Measurements from ENCODE around the gene GBF1. TPM values are rescaled to one million over a fixed set of nuclear protein-coding genes. Genes with fewer than 3 reads are reported as not detected.

GBF1 gene
- total RNA-seq, 1 experiment from 2014 or later = 23.7 TPM

DNA sequence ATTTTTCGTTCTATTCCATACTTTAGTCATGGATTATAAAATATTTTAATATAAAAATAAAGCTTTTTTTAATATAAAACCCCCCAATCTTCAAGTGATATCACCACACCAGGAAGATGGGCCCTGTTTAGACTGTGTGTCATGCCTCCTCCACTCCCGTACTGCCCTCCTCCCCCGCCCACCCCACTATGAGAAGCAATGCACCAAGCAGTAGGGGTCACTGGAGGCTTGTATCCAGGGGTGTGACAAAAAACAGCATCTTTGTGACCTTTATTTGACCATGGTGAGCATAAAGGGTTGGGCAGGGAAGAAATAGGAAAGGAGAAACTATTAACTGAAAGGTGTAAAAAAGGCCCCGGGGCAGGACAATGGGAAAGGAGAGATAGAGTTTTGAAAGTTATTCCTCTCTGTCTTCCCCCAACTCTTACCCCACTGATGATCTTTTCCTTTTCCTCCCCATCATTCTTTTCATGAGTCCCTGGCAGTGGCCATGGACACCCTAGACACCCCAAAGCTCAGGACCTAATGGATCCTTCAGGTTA, 7.5 kb upstream of the GBF1 start:
- H3K14ac ChIP-seq (ENCODE audit: insufficient read depth, low read length) = no peak overlapping the region
- H2BK12ac ChIP-seq (ENCODE audit: insufficient read length, low read depth, low read length) = no peak overlapping the region
- H3T11ph ChIP-seq (ENCODE audit: low read length) = no peak overlapping the region
- H4K8ac ChIP-seq (replicated peaks; ENCODE audit: insufficient read length, low read depth, low read length) = no peak overlapping the region
- H2BK15ac ChIP-seq (ENCODE audit: low read depth, low read length) = no peak overlapping the region
- H4K20me1 ChIP-seq (ENCODE audit: control insufficient read depth, insufficient read depth, insufficient read length) = peaks cover 2% of the 10 kb centered on the region
- no peak overlapping the region for H2BK5ac ChIP-seq (ENCODE audit: insufficient read length, low read length)
- no peaks in the 10 kb centered on the region for H3K9me3 ChIP-seq (ENCODE audit: control insufficient read depth, low read depth, low read length)
- no peak overlapping the region for H3K4me2 ChIP-seq (ENCODE audit: insufficient read depth, insufficient read length, low read length)
- no peaks in the 10 kb centered on the region for H3K4me1 ChIP-seq (ENCODE audit: insufficient read depth, low read length)
- no peak overlapping the region for H3K18ac ChIP-seq (ENCODE audit: insufficient read length, low read depth, low read length)
- no peak overlapping the region for H3K9ac ChIP-seq (ENCODE audit: extremely low read depth, insufficient read length, low read length)
- Mint-ChIP-seq H3K27me3 (ENCODE audit: low read depth) (peaks cover 98% of the 10 kb centered on the region), H3K4me3 (no peak overlapping the region; a peak in 1 of 5 replicates), H3K36me3 (ENCODE audit: insufficient read depth in 1 of 3, low read depth in 3 of 3) (no peaks in the 10 kb centered on the region; a peak in 1 of 7 replicates), H3K9me3 (no peaks in the 10 kb centered on the region; a peak in 1 of 5 replicates), H3K27ac (no peak overlapping the region), H3K4me1 (peaks cover 14 to 28% of the 10 kb centered on the region in 2 experiments)
- H3K56ac ChIP-seq (ENCODE audit: insufficient read length, low read depth, low read length) = no peak overlapping the region
- no peak overlapping the region for H2AFZ ChIP-seq (ENCODE audit: low read length)
- TF ChIP-seq, protein P1, sequence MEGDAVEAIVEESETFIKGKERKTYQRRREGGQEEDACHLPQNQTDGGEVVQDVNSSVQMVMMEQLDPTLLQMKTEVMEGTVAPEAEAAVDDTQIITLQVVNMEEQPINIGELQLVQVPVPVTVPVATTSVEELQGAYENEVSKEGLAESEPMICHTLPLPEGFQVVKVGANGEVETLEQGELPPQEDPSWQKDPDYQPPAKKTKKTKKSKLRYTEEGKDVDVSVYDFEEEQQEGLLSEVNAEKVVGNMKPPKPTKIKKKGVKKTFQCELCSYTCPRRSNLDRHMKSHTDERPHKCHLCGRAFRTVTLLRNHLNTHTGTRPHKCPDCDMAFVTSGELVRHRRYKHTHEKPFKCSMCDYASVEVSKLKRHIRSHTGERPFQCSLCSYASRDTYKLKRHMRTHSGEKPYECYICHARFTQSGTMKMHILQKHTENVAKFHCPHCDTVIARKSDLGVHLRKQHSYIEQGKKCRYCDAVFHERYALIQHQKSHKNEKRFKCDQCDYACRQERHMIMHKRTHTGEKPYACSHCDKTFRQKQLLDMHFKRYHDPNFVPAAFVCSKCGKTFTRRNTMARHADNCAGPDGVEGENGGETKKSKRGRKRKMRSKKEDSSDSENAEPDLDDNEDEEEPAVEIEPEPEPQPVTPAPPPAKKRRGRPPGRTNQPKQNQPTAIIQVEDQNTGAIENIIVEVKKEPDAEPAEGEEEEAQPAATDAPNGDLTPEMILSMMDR (conservative IDR thresholded peaks at IDR 0.05) = no peak
- H4K91ac ChIP-seq (ENCODE audit: insufficient read length, low read depth, low read length) = no peak overlapping the region
- no peak overlapping the region for H3K27ac ChIP-seq (ENCODE audit: insufficient read length, low read depth, low read length)
- no peak for DNase-seq
- H3K27me3 ChIP-seq (ENCODE audit: insufficient read depth, low read length) = peaks cover 67% of the 10 kb centered on the region
- H2BK20ac ChIP-seq (ENCODE audit: low read depth, low read length, poor library complexity, severe bottlenecking) = no peak overlapping the region
- peaks cover 10% of the 10 kb centered on the region for H3K23me2 ChIP-seq (ENCODE audit: insufficient read length, low read depth, low read length, poor library complexity, severe bottlenecking)
- H3K79me1 ChIP-seq (ENCODE audit: insufficient read depth, low read depth, low read length, poor library complexity, severe bottlenecking) = no peaks in the 10 kb centered on the region
- H3K23ac ChIP-seq (ENCODE audit: insufficient read length, low read depth, low read length) = no peak overlapping the region
- H2BK120ac ChIP-seq (ENCODE audit: low read depth, low read length, poor library complexity, severe bottlenecking) = no peak overlapping the region
- WGBS (ENCODE audit: extremely low coverage, insufficient read length, low lambda C conversion rate) = no CpG with 5 or more reads among the region's 4 CpGs
- no peak overlapping the region for H2AK5ac ChIP-seq (ENCODE audit: insufficient read length, low read length)
- H3K79me2 ChIP-seq (ENCODE audit: insufficient read depth, low read length) = no peaks in the 10 kb centered on the region
- H4K5ac ChIP-seq (ENCODE audit: insufficient read length, low read depth, low read length) = no peak overlapping the region
- H3K4ac ChIP-seq (ENCODE audit: low read depth, low read length) = no peak overlapping the region
